CD4-positive, alpha-beta T cell treated with Interleukin-12 subunit alpha and Interleukin-12 subunit beta, for 1 hour (primary cell): Measurements from ENCODE around the gene C1orf50.
"Not testable (repeated sequence)": the region's sequence is repeated elsewhere in the genome, so short reads cannot be mapped to it uniquely, and the experiment has no call there.

Experiments used
- DNase-seq: peaks from one replicate; pipeline ENCODE4 v3.0.0-alpha.2; 2020

Gene C1orf50

DNA sequence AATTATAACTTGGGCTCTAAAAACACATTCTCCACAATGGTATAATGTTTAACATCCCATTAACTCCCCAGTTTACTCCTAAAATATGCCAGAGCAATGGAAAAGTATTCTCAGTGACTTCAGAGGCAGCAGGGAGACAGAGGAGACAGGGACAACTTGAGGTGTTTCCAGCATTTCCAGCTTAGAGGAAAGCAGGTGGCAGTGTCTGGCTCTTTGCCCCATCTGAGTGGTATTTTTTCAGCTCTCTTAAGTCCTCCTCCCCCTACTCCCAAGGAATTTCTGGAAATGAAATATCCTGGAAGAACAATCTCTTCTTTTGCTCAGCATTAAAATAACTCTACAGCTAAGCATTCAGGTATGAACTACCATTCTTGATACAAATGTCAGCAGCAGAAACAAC, 39.1 kb downstream of the C1orf50 start:
- no peak for DNase-seq

DNA sequence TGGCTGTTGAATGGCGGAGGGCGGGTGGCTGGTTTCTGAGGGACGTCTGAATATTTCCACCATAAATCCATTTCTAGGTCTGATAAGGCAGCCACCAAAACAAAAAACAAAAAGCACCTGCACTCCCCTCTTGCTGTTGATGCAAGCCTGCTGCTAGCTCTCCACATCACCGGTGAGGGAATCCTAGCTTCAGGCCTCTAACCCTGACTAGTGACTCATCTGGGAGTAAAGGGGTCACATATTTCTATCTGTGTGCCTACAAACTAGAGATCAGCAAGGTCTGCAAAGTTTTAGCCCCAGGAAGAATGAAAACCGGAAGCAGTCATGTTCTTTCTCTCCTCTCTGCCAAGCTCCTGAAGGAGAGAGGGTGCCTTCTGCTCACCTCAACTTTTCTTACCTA, 39.5 kb downstream of the C1orf50 start:
- DNase-seq = no peak

DNA sequence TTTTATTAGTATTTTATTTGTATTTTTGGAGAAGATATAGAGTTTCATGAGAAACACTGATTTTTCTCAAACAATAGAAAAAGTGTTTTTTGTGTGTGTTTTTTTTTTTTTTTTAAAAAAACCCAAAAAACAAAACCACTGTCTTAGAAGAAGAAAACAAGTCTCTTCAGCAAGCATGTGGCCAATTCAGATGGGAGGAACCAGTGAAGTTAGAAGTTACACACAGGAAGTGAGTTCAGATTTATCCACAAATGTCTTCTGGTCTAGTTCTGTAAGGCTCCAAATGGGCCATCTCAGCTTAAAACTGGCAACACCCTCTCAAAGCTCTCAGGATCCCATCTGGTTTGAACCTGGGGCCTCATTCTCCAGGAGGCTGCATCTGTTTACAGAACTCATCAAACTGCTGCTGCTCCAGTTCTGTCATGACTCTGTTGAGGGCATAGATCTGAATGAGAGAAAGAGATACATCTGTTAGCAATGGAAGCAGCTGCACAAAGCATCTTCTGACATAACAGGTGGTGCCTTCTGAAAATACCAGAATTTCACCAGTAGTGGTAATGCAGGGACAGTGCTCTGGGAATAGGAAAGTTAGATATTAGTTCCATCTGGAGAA, 40.1 kb downstream of the C1orf50 start:
- no peak for DNase-seq

DNA sequence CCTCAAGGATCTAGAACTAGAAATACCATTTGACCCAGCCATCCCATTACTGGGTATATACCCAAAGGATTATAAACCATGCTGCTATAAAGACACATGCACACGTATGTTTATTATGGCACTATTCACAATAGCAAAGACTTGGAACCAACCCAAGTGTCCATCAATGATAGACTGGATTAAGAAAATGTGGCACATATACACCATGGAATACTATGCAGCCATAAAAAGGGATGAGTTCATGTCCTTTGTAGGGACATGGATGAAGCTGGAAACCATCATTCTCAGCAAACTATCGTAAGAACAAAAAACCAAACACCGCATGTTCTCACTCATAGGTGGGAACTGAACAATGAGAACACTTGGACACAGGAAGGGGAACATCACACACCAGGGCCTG, 47.8 kb downstream of the C1orf50 start:
- not testable (repeated sequence) for DNase-seq

DNA sequence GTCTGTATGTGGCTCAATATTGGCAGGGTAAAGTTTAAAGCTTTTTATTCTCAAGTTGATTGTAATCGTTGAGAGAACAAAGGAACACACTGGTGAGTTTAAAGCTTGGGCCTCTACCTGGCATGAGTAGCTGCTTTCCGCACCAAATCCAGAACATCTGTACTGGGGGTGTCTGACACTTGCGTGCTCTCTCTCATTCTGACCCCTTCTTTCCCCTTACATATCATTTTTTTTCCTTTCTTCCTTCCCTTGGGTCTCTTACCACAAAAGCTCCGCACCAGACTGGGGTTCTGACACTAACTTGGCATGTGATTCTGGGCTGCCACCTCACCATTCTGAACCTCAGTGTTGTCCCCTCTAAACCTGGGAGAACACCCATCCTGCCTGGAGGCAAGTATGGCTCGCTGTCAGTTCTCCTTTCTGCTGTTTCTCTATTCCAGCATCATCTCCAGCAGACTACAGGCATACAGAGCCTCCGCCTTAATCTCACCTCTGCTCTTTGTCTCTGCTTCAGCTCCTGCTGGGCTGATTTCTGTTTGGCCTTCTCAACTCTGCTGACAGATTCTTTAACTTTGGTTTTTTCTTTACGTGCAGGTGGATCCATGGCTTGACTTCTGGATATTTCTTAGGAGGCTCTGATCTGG, 49.0 kb downstream of the C1orf50 start:
- no peak for DNase-seq

DNA sequence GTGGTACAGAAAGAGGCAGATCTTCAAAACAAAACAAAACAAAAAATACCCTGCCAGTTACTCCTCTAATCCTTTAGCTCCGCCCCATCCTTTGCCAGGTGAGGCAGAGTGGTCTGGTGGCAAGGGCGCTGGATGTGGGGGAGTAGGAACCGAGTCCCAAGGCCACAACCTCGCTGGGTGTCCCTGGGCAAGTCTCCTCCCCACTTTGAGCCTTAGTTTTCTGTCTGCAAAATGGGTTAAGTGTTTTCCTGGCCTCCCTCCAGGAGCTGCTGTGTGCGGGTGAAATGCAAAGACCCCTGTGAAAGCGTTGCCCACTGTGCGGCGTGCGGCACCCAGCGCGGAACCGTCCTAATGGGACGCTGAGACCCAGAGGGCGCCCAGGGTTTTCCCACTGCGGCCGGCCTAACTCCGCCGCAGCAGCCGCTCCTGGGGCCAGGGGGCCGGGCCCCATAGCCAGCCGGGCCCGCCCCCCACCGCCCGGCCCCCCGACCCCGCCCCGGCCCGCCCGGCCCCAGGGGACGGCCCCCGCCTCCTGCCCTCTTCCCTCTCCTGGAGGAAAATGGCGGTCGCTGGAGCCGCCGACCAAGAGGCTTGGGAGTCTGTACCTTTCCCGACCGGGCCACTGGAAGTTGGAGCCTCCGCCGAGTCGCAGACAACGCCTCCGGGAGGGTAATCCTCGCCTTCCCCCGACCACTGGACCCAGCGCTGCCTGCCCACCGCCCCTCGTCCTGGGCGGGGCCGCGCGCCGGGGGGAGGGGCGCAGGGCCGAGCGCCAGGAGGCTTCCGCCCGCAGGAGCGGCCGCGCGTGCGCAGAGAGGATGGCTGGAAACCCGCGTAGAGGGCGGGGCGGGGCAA, 49.8 kb downstream of the C1orf50 start, which contains the start of the genes ERMAP and SVBP:
TSS of gene ERMAP (plus strand) at position 538 of the 855 bp plus-strand sequence. CDS start 13,327 bp downstream, outside the sequence.
TSS of gene SVBP (minus strand) at position 813 of the 855 bp plus-strand sequence. CDS start 853 bp downstream, outside the sequence.
- peak; percentile 94 for DNase-seq

DNA sequence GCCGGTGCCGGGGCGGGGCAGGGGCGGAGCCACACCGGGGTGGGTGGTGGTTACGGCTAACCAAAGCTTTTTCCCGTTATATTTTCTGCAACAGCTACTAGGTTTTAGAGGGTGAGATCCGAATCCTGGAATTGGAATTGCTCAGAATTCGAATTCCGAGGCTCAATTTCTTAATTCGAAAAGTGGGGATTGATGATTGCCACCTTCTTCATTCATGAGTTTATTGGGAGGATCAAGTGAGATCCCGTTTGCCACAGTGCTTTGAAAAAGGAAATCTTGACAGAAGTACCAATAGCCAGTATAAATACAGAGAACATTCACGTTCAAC, 50.4 kb downstream of the C1orf50 start:
- no peak for DNase-seq

DNA sequence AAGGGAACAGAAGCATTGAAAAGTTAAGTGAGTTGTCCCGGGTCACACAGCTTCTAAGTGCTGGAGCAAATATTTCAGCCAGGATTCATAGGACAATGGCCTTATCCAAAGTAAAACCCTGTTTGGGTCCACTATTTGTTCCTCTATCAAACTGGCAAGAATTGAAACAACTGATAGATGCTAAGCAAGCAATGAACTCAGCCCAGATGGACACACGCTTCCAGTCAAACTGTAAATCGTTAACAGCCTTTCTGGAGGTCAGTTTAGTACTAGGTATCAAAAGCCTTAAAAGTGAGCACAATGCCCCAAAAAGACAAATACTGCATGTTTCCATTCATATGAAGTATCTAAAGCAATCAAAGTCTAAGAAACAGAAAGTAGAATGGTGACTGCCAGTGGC, 50.9 kb downstream of the C1orf50 start:
- no peak for DNase-seq

DNA sequence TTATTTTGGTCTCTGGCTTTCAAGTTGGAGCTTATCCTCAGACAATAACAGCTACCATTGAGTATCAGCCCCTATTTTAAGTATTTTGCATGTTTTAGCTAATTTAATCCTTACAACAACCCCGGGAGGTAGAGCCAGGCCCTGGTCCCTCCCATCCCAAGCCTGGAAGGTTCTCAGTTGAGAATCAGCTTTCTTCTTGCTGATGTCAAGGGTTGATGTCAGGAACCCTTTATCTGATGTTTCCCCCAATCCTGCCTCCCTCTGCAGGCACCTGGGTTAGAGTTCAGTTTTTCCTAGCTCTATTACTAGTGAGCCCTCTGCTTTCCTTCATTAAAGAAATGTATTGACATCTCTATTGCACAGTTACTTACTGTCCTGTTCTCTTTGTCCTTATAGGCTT, 53.8 kb downstream of the C1orf50 start:
- DNase-seq = no peak

DNA sequence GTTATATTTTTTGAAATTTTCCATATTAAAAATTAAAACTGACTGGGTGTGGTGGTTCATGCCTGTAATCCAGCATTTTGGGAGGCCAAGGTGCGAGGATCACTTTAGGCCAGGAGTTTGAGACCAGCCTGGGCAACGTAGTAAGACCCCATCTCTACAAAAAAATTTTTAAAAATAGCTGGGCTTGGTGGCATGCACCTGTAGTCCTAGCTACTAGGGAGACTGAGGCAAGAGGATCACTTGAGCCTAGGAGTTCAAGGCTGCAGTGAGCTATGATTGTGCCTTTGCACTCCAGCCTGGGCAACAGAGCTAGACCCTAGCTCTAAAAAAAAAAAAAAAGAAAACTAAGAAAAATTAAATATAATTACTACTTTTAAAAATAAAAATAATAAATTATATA, 54.6 kb downstream of the C1orf50 start:
- DNase-seq = no peak

DNA sequence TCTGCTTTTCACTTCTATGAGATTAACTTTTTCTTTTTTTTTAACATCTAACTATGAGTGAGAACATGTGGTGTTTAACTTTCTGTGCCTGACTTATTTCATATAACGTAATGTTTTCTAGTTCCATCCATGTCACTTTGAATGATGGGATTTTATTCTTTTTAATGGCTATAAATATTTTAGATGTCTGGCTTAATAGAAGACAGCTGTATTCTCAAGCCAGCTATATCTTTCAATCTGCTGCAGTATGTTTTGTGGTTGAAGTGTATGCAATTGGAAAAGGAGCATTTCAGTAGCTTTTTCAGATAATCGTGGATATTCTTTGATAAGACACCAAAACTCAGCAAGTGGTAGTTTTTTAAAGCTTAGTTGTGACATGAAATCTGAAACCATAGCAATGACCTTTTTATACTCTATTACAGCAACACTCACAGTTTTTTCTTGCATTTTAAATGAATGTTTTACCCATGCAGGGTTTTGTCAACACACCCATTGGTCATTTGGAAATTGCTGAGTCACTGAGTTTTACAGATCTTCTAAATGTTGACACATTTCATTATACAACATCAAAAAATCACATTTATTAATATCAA, 55.8 kb downstream of the C1orf50 start:
- no peak for DNase-seq

DNA sequence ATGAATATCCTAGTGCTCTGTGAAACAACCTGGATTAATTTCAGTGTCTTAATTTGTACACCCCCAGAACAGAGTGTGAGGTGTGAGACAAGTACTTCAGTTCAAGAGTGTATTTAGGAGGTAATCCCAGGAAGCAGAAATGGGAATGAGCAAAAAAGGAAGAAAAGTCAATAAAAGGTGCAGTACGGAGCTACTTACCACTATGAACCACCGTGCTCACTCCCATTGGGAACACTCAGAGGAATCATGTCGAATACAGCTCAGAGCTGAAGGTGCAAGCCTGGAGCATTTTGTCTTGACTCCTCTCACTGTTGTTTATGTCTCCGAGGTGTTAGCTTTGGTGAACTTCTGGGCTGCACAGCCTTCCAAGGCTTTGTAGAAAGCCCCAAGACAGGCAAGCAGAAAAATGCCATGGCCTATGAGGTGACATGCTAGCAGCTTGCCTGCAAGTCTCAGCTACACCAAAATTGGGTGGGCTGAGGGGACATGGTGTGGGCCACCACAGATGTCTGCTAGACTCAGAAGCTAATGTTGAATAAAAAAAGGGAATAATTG, 57.5 kb downstream of the C1orf50 start:
- no peak for DNase-seq

DNA sequence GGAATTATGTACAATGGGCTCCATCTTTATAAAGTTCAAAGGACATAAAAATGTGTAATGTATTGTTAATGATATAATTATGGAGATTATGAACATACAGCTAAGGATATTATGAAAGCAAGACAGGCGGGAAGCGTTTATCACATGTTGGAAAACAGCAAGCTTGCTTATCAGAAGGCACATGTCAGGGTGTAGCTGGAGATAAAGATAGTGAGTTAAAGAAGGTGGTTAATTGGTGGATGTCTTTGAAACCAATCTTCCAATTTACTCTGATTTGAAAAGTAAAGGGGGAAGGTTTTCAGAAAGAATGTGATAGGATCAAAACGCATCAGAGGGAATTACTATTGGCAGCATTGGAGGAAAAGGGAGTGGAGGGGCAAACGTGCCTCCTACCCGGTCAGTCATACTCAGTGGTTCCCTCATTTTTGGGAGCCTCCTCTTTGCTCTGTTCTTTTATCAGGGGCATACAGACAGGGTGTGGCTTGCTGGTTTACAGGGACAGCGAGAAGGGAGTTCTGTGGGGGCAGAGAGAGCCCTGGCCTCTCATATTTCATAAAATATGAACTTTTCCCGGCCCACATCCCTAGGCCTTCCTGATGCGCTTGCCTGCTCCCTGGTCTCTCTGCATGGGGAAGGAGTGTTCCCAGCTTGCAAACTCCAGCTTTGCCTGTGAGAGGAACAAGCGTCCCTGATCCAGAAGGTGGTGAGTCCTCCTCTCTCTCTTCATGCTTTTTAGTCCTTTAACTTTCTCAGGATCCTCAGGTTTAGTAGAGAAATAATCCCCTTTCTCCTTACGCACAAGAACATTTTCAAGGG, 58.2 kb downstream of the C1orf50 start:
- DNase-seq = no peak
